ENCODE measurements around the gene CCDC9B. TPM values are rescaled to one million over a fixed set of nuclear protein-coding genes. Genes with fewer than 3 reads are reported as not detected.

CCDC9B gene
- total RNA-seq, 1 donor from 2014 or later, result 2.1 TPM

GRCh38 chr15:40355976-40356585 lies 15.3 kb upstream of the CCDC9B start:
- ChIA-PET POLR2A (interaction anchor here (0.8 kb wide), 1 partner anchor 53 kb away, joined by 3 read pairs; no protein-coding TSS in a partner anchor), CTCF (interaction anchor here (0.6 kb wide), 1 partner anchor 77 kb away, joined by 3 read pairs; no protein-coding TSS in a partner anchor)
- TF ChIP-seq, protein P1, sequence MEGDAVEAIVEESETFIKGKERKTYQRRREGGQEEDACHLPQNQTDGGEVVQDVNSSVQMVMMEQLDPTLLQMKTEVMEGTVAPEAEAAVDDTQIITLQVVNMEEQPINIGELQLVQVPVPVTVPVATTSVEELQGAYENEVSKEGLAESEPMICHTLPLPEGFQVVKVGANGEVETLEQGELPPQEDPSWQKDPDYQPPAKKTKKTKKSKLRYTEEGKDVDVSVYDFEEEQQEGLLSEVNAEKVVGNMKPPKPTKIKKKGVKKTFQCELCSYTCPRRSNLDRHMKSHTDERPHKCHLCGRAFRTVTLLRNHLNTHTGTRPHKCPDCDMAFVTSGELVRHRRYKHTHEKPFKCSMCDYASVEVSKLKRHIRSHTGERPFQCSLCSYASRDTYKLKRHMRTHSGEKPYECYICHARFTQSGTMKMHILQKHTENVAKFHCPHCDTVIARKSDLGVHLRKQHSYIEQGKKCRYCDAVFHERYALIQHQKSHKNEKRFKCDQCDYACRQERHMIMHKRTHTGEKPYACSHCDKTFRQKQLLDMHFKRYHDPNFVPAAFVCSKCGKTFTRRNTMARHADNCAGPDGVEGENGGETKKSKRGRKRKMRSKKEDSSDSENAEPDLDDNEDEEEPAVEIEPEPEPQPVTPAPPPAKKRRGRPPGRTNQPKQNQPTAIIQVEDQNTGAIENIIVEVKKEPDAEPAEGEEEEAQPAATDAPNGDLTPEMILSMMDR (IDR thresholded peaks at IDR 0.05), result no peak
- intact Hi-C loops (cut with micrococcal nuclease), result no loop called here
- Mint-ChIP-seq H3K4me1 (peaks cover 8% of the 10 kb centered on the region), H3K4me3 (peak overlapping the region; percentile 1), H3K36me3 (ENCODE audit: low read depth) (no peaks in the 10 kb centered on the region), H3K27ac (no peak overlapping the region), H3K27me3 (no peaks in the 10 kb centered on the region), H3K9me3 (no peaks in the 10 kb centered on the region)
- ATAC-seq (ENCODE audit: low read depth) (no peak), DNase-seq (no peak)

- TF ChIP-seq, protein P1 (IDR thresholded peaks at IDR 0.05), result no peak
- Mint-ChIP-seq H3K36me3 (ENCODE audit: low read depth) (no peaks in the 10 kb centered on the region), H3K4me1 (peaks cover 8% of the 10 kb centered on the region), H3K27ac (no peak overlapping the region), H3K4me3 (no peak overlapping the region), H3K27me3 (no peaks in the 10 kb centered on the region), H3K9me3 (no peaks in the 10 kb centered on the region)
- intact Hi-C loops (cut with micrococcal nuclease), result no loop called here
- POLR2A ChIA-PET, result interaction anchor here (0.7 kb wide), 1 partner anchor 18 kb away, joined by 3 read pairs; no protein-coding TSS in a partner anchor
- CTCF ChIA-PET, result interaction anchor here (0.8 kb wide), 1 partner anchor 32 kb away, joined by 3 read pairs; no protein-coding TSS in a partner anchor
- no peak for DNase-seq
- ATAC-seq (ENCODE audit: low read depth), result no peak
These were observed 13.9 kb upstream of the CCDC9B start for GRCh38 chr15:40354408-40355171.

DNA sequence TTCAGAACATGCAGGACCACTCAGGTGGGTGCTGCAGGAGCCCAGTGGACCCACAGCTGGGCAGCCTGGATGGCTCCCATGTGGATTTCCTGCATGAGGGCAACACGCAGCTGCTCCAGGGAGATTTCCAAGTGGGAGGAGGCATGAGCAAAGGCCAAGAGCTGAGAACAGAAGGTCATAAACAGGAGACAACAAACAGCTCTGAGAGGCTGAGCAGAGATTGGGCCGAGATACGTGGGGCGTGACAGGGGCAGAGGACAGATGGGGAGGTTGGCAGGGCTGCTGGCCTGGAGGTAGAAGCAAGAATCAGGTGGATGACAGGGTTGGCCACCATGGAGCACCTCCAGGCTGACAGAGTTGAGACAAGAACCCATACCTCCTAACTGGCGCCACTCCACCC lies 13.0 kb upstream of the CCDC9B start:
- no peak for DNase-seq
- Mint-ChIP-seq H3K4me1 (peaks cover 5% of the 10 kb centered on the region), H3K4me3 (no peak overlapping the region), H3K9me3 (no peaks in the 10 kb centered on the region), H3K27ac (no peak overlapping the region), H3K36me3 (ENCODE audit: low read depth) (no peaks in the 10 kb centered on the region), H3K27me3 (no peaks in the 10 kb centered on the region)
- ChIA-PET POLR2A (interaction anchor here (1.0 kb wide), 1 partner anchor 11 kb away, joined by 3 read pairs; no protein-coding TSS in a partner anchor), CTCF (no interaction called here)
- intact Hi-C loops (cut with micrococcal nuclease), result no loop called here
- no peak for ATAC-seq (ENCODE audit: low read depth)
- TF ChIP-seq, protein P1 (IDR thresholded peaks at IDR 0.05), result no peak

DNA sequence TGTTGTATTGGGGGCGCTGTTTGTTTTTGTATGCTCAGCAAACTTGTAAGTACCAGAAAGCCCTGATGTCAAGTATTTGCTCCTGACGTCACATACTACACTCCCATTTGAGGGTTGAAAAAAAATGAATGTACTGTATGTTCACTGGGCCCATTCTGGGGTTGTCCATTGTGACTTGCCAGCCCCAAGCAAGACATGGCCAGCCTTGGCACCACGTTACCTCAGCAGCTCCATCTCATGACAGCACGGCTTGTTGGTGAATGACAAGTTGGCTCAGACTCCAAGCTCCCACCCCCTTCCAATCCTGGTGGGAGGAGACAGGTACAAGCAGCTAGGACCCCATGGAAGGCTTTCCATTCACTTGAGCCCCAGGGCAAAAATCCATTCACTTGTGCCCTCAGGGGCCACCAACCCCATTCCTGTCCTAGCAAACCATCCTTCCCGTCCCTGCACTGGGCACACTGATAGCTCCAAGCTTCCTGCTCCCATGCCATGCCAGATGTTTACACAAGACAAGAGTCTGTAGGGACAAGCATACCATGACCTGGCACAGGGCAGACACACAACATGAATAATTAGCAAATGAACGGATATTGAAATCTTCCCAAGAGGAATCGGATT lies 11.7 kb upstream of the CCDC9B start:
- Mint-ChIP-seq H3K9me3 (no peaks in the 10 kb centered on the region), H3K27me3 (no peaks in the 10 kb centered on the region), H3K27ac (no peak overlapping the region), H3K4me1 (no peaks in the 10 kb centered on the region), H3K4me3 (no peak overlapping the region), H3K36me3 (ENCODE audit: low read depth) (no peaks in the 10 kb centered on the region)
- ATAC-seq (ENCODE audit: low read depth) (no peak), DNase-seq (no peak)
- ChIA-PET CTCF (interaction anchor here (0.8 kb wide), 1 partner anchor 135 kb away, joined by 3 read pairs; no protein-coding TSS in a partner anchor), POLR2A (interaction anchor here (0.6 kb wide), 1 partner anchor 29 kb away, joined by 3 read pairs; no protein-coding TSS in a partner anchor)
- TF ChIP-seq, protein P1 (IDR thresholded peaks at IDR 0.05), result no peak
- intact Hi-C loops (cut with micrococcal nuclease), result no loop called here

DNA sequence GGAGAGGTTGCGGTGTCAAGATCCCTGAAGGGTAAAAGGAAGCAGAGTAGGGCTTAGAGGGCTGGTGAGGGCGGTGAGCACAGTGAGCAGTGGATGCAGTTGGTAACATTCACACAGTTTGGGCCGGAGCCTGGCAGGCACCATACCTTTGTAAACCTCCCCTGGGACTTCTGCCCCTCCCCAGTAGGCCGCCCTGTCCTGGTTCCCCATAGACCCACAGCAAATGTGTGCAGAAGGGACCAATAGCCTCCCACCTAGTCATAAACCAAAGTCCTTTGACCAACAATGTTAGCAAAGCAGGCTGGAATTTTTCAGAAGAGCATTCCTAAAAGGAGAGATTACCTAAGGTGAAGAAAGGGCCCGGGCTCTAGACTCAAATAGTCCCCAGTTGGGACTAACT lies 8.4 kb upstream of the CCDC9B start:
- Mint-ChIP-seq H3K36me3 (ENCODE audit: low read depth) (no peaks in the 10 kb centered on the region), H3K4me1 (no peaks in the 10 kb centered on the region), H3K27me3 (no peaks in the 10 kb centered on the region), H3K4me3 (no peak overlapping the region), H3K9me3 (no peaks in the 10 kb centered on the region), H3K27ac (no peak overlapping the region)
- ATAC-seq (ENCODE audit: low read depth), result no peak
- TF ChIP-seq, protein P1 (IDR thresholded peaks at IDR 0.05), result no peak
- DNase-seq, result no peak
- intact Hi-C loops (cut with micrococcal nuclease), result no loop called here
- CTCF ChIA-PET, result no interaction called here
- POLR2A ChIA-PET, result interaction anchor here (0.6 kb wide), 1 partner anchor 38 kb away, joined by 3 read pairs; no protein-coding TSS in a partner anchor

Measured in activated B cell treated with CpG ODN at 0.5 μM for 24 hours (primary cell).